ENCODE data around the gene CNNM1. TPM values are rescaled to one million over a fixed set of nuclear protein-coding genes. Genes with fewer than 3 reads are reported as not detected.

Gene CNNM1
- total and polyA plus RNA-seq, 8 donors: 0.53 to 1.6 (median 1.3) TPM

DNA sequence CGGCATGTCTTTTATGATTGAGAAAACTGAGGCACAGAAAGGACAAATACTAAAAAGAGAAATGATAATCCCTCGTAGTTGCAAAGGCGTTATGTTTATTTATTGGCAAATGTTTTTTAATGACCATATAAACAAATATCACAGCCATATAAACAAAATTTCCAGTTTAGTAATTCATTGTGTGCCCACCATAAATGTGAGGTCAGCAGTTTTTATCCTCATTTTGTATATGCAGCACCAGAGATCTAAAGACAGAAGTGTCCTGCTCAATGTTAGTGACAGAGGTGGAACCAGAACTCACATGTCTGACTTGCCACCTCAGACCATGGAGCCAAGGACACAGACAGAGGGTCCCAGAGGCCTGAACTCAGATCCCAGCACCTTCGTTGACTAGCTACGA, 14.1 kb downstream of the CNNM1 start:
- Histone ChIP-seq H3K9me3 (no peaks in the 10 kb centered on the region), H3K27ac (no peak overlapping the region), H3K27me3 (no peaks in the 10 kb centered on the region), H3K4me3 (no peak overlapping the region), H3K36me3 (no peaks in the 10 kb centered on the region), H3K4me1 (no peaks in the 10 kb centered on the region)
- intact Hi-C loops (cut with DNase I): no loop called here
- no peak for FAIRE-seq
- TF ChIP-seq CTCF (IDR thresholded peaks at IDR 0.05): no peak
- ATAC-seq: no peak
- no peak for DNase-seq
- WGBS, 2 donors: 92 to 93% methylated on average over 5 of the region's 5 CpGs

- Histone ChIP-seq H3K9me3 (no peaks in the 10 kb centered on the region), H3K27me3 (no peaks in the 10 kb centered on the region), H3K36me3 (no peaks in the 10 kb centered on the region), H3K27ac (no peak overlapping the region), H3K4me1 (no peaks in the 10 kb centered on the region), H3K4me3 (no peak overlapping the region)
- no peak for TF ChIP-seq CTCF (IDR thresholded peaks at IDR 0.05)
- FAIRE-seq: no peak
- WGBS, 2 donors: 79% methylated on average over 4 of the region's 4 CpGs
- ATAC-seq: no peak
- intact Hi-C loops (cut with DNase I): no loop called here
- no peak for DNase-seq
Observed at GRCh38 chr10:99344715-99345114, 15.6 kb downstream of the CNNM1 start.

- no peak overlapping the region for H3K4me3 ChIP-seq
- ATAC-seq: no peak
- WGBS, 2 donors: 83 to 100% methylated on average over 1 of the region's 1 CpG
Observed at GRCh38 chr10:99345350-99345749, 16.2 kb downstream of the CNNM1 start.

GRCh38 chr10:99346247-99346646, 17.1 kb downstream of the CNNM1 start:
- ATAC-seq (no peak), FAIRE-seq (no peak), DNase-seq (no peak)
- no peak overlapping the region for H3K27ac ChIP-seq
- intact Hi-C loops (cut with DNase I): no loop called here
- H3K4me3 ChIP-seq: no peak overlapping the region
- H3K36me3 ChIP-seq: no peaks in the 10 kb centered on the region
- H3K27me3 ChIP-seq: no peaks in the 10 kb centered on the region
- TF ChIP-seq CTCF (IDR thresholded peaks at IDR 0.05): no peak
- H3K9me3 ChIP-seq: no peaks in the 10 kb centered on the region
- H3K4me1 ChIP-seq: no peaks in the 10 kb centered on the region
- 27 to 45% methylated on average over 1 of the region's 1 CpG for WGBS, 2 donors

More at GRCh38 chr10:99345350-99345749, 16.2 kb downstream of the CNNM1 start:
- Histone ChIP-seq H3K36me3 (no peaks in the 10 kb centered on the region), H3K27ac (no peak overlapping the region), H3K9me3 (no peaks in the 10 kb centered on the region), H3K4me1 (no peaks in the 10 kb centered on the region), H3K27me3 (no peaks in the 10 kb centered on the region)
- FAIRE-seq (no peak), DNase-seq (no peak)
- TF ChIP-seq CTCF (IDR thresholded peaks at IDR 0.05): no peak
- intact Hi-C loops (cut with DNase I): no loop called here

DNA sequence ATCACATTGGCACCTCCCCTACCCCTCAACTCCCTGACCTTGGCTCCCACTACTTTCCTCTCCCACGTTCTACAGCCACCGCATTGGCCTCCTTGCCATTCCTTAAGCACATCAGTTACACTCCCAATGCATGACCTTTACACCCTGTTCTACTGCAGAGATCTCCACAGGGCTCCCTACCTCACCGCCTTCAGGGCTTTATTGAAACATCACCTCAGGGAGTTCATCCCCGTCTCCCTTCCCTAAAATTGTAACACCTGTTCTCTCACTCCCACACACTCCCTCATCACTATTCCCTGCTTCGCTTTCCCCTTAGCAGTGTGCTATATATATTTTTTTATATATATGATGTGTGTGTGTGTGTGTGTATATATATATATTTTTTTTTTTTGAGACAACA, 18.5 kb downstream of the CNNM1 start:
- 80 to 98% methylated on average over 5 of the region's 5 CpGs for WGBS, 2 donors
- Histone ChIP-seq H3K27me3 (no peaks in the 10 kb centered on the region), H3K4me3 (no peak overlapping the region), H3K36me3 (no peaks in the 10 kb centered on the region), H3K4me1 (no peaks in the 10 kb centered on the region), H3K9me3 (no peaks in the 10 kb centered on the region), H3K27ac (no peak overlapping the region)
- intact Hi-C loops (cut with DNase I): no loop called here
- ATAC-seq (no peak), DNase-seq (no peak), FAIRE-seq (no peak)
- TF ChIP-seq CTCF (IDR thresholded peaks at IDR 0.05): no peak
